ENCODE results near the gene DOK5.

- TF ChIP-seq CTCF (conservative IDR thresholded peaks at IDR 0.05; ENCODE audit: low read length) (no peak), EZH2phosphoT487 (IDR thresholded peaks at IDR 0.05; ENCODE audit: borderline replicate concordance, low read depth, low read length) (no peak)
Measured at GRCh38 chr20:54650052-54650719, 174.8 kb downstream of the DOK5 start.

Measured in OCI-LY7 (cell line).